HepG2 (cell line): ENCODE results near the gene COA3. TPM values are rescaled to one million over a fixed set of nuclear protein-coding genes. Genes with fewer than 3 reads are reported as not detected.

ENCODE experiments used
- CBX1 ChIP-seq: IDR thresholded peaks from one replicate; pipeline ENCODE4 v1.6.1; 2016; ENCODE audit warnings: antibody characterized with exemption, low read depth
- ESRRA ChIP-seq: sonication (generic); formaldehyde crosslinking; IDR thresholded peaks from 2 replicates; pipeline ENCODE4 v1.5.1; 2020; ENCODE audit warnings: mild to moderate bottlenecking, low read depth, missing genetic modification reagents
- ETV6 ChIP-seq: sonication (generic); formaldehyde crosslinking; conservative IDR thresholded peaks from 2 replicates; pipeline ENCODE4 v1.4.0; 2020; ENCODE audit warnings: missing genetic modification reagents
- RFXAP ChIP-seq: sonication (generic); formaldehyde crosslinking; IDR thresholded peaks from 2 replicates; pipeline ENCODE4 v1.4.0; 2020; ENCODE audit warnings: missing genetic modification reagents, borderline replicate concordance
- SMC3 ChIP-seq: IDR thresholded peaks from 2 replicates; pipeline ENCODE4 v1.6.1; 2011; ENCODE audit warnings: low read length, improper control_type of control experiment
- THAP9 ChIP-seq: sonication (generic); formaldehyde crosslinking; IDR thresholded peaks from 2 replicates; pipeline ENCODE4; 2020; ENCODE audit warnings: missing genetic modification reagents, mild to moderate bottlenecking, borderline replicate concordance
- XRCC5 ChIP-seq: fragments of 200-400 bp; formaldehyde crosslinking; optimal IDR thresholded peaks from 2 replicates; pipeline ENCODE3; 2017; ENCODE audit warnings: mild to moderate bottlenecking, low read length
- ZBED4 ChIP-seq: sonication (generic); formaldehyde crosslinking; IDR thresholded peaks from 2 replicates; pipeline ENCODE4 v1.4.0; 2020; ENCODE audit warnings: missing genetic modification reagents, borderline replicate concordance
- ZBTB4 ChIP-seq: sonication (generic); formaldehyde crosslinking; IDR thresholded peaks from 2 replicates; pipeline ENCODE4 v1.4.0; 2020; ENCODE audit warnings: missing genetic modification reagents, mild to moderate bottlenecking, borderline replicate concordance
- ZNF142 ChIP-seq: sonication (generic); formaldehyde crosslinking; IDR thresholded peaks from 2 replicates; pipeline ENCODE4 v1.4.0; 2020; ENCODE audit warnings: missing genetic modification reagents
- ZNF17 ChIP-seq: sonication (generic); formaldehyde crosslinking; IDR thresholded peaks from 2 replicates; pipeline ENCODE4 v1.5.0; 2020; ENCODE audit warnings: mild to moderate bottlenecking, missing genetic modification reagents
- polyA plus RNA-seq, 8 experiments: library from polyadenylated mRNA; depleted of rRNA in 3 of 8; stranded (reverse) in 7 of 8; unstranded in 1 of 8; fragments of >200 nt; fragmentation: Illumina TruSeq in 4 of 8; extraction: Trizol in 4 of 8; gene quantifications; 2 replicates each; pipeline versions ENCODE4 v1.2.1 to v1.2.3, GENCODE V29; 2011 to 2016; ENCODE audit warnings: low read depth in 4 of 8, missing spikeins in 1 of 8, mixed read lengths in 1 of 8; ENCODE audit not compliant: insufficient read depth in 1 of 8
- total RNA-seq, 5 experiments: library from RNA; depleted of rRNA; stranded (reverse); fragments of >200 nt; fragmentation: Illumina TruSeq; extraction: Trizol; gene quantifications; 2 replicates each; pipeline ENCODE4 v1.2.3, GENCODE V29; 2016; ENCODE audit warnings: low read depth in 1 of 5

COA3 gene
- total and polyA plus RNA-seq, 2 of the 13 experiments (the other 11 are each of a cell fraction or from before 2014, with no cell fraction given), result 133 to 202 TPM

GRCh38 chr17:42779936-42780850 lies 18.3 kb downstream of the COA3 start, which contains the start of gene WNK4 (continued):
- TF ChIP-seq CBX1 (peak; percentile 18), ZNF17 (CRISPR knock-in tag) (no peak; the same call in 1 of the 2 replicates), RFXAP (CRISPR knock-in tag) (no peak), ZBTB4 (CRISPR knock-in tag) (no peak), THAP9 (CRISPR knock-in tag) (peak; percentile 20; the same call in 1 of the 2 replicates), ETV6 (CRISPR knock-in tag) (0 out of 2 replicates have a peak, but pooled peaks have one; percentile 2), ZBED4 (CRISPR knock-in tag) (peak; percentile 65; the same call in 1 of the 2 replicates), XRCC5 (peak; percentile 91), SMC3 (peak; percentile 14; the same call in 1 of the 2 replicates), ESRRA (CRISPR knock-in tag) (no peak; the same call in 1 of the 2 replicates), ZNF142 (no peak; the same call in 1 of the 2 replicates)
